ENCODE results near the gene RABL6.
"Not testable (repeated sequence)": the region's sequence is repeated elsewhere in the genome, so short reads cannot be mapped to it uniquely, and the experiment has no call there.

RABL6 gene

GRCh38 chr9:136774416-136775045 is 33.2 kb upstream of the RABL6 start:
- Histone ChIP-seq H3K4me3 (no peak overlapping the region), H3K9ac (no peak overlapping the region), H3K27me3 (no peaks in the 10 kb centered on the region), H3K4me1 (peaks cover 38% of the 10 kb centered on the region), H3K9me3 (peaks cover 10% of the 10 kb centered on the region; the same call in 1 of the 2 replicates), H3K36me3 (no peaks in the 10 kb centered on the region), H3K27ac (peak overlapping the region; percentile 12; the same call in 1 of the 2 replicates), H3K4me2 (peak overlapping the region; percentile 32), H4K20me1 (no peaks in the 10 kb centered on the region)
- no peak for TF ChIP-seq Cebpa-rat (IDR thresholded peaks at IDR 0.05)

- Histone ChIP-seq H3K4me1 (peaks cover 33% of the 10 kb centered on the region), H3K9me3 (peaks cover 10% of the 10 kb centered on the region; the same call in 1 of the 2 replicates), H4K20me1 (no peaks in the 10 kb centered on the region), H3K4me2 (no peak overlapping the region), H3K9ac (no peak overlapping the region), H3K27me3 (no peaks in the 10 kb centered on the region), H3K27ac (no peak overlapping the region), H3K36me3 (no peaks in the 10 kb centered on the region), H3K4me3 (no peak overlapping the region)
- TF ChIP-seq Cebpa-rat (IDR thresholded peaks at IDR 0.05): no peak
Observed at GRCh38 chr9:136775191-136775590, 32.6 kb upstream of the RABL6 start.

GRCh38 chr9:136776947-136777346 is 30.8 kb upstream of the RABL6 start:
- Histone ChIP-seq H4K20me1 (no peaks in the 10 kb centered on the region), H3K4me2 (peak overlapping the region; percentile 79), H3K9ac (peak overlapping the region; percentile 61; the same call in 1 of the 2 replicates), H3K27ac (peak overlapping the region; percentile 69), H3K36me3 (no peaks in the 10 kb centered on the region), H3K9me3 (peaks cover 10% of the 10 kb centered on the region; the same call in 1 of the 2 replicates), H3K27me3 (no peaks in the 10 kb centered on the region), H3K4me1 (peaks cover 33% of the 10 kb centered on the region), H3K4me3 (peak overlapping the region; percentile 16; the same call in 1 of the 2 replicates)
- no peak for TF ChIP-seq Cebpa-rat (IDR thresholded peaks at IDR 0.05)

GRCh38 chr9:136777359-136777758 is 30.4 kb upstream of the RABL6 start:
- TF ChIP-seq Cebpa-rat (IDR thresholded peaks at IDR 0.05): no peak
- Histone ChIP-seq H3K4me2 (peak overlapping the region; percentile 79), H3K4me1 (peaks cover 33% of the 10 kb centered on the region), H3K27me3 (no peaks in the 10 kb centered on the region), H3K36me3 (no peaks in the 10 kb centered on the region), H3K4me3 (peak overlapping the region; percentile 16; the same call in 1 of the 2 replicates), H4K20me1 (no peaks in the 10 kb centered on the region), H3K9me3 (peaks cover 10% of the 10 kb centered on the region; the same call in 1 of the 2 replicates), H3K9ac (peak overlapping the region; percentile 61; the same call in 1 of the 2 replicates), H3K27ac (peak overlapping the region; percentile 69)

GRCh38 chr9:136779808-136780207 is 27.9 kb upstream of the RABL6 start:
- no peaks in the 10 kb centered on the region for H3K36me3 ChIP-seq
- no peak overlapping the region for H3K27ac ChIP-seq
- TF ChIP-seq Cebpa-rat (IDR thresholded peaks at IDR 0.05): no peak
- H3K4me1 ChIP-seq: peaks cover 32% of the 10 kb centered on the region
- no peaks in the 10 kb centered on the region for H3K27me3 ChIP-seq
- H3K4me3 ChIP-seq: no peak overlapping the region
- no peaks in the 10 kb centered on the region for H3K9me3 ChIP-seq
- no peaks in the 10 kb centered on the region for H4K20me1 ChIP-seq
- no peak overlapping the region for H3K9ac ChIP-seq
- H3K4me2 ChIP-seq: no peak overlapping the region

GRCh38 chr9:136782452-136782851 is 25.3 kb upstream of the RABL6 start:
- H3K36me3 ChIP-seq: no peaks in the 10 kb centered on the region
- no peak overlapping the region for H3K4me2 ChIP-seq
- H4K20me1 ChIP-seq: no peaks in the 10 kb centered on the region
- no peak overlapping the region for H3K4me3 ChIP-seq
- peak; percentile 50; the same call in 1 of the 2 replicates for TF ChIP-seq Cebpa-rat (IDR thresholded peaks at IDR 0.05)
- H3K27me3 ChIP-seq: 0 out of 2 replicates have a peak, but pooled peaks cover 3% of the 10 kb centered on the region
- no peak overlapping the region for H3K9ac ChIP-seq
- no peak overlapping the region for H3K27ac ChIP-seq
- no peaks in the 10 kb centered on the region for H3K9me3 ChIP-seq
- H3K4me1 ChIP-seq: peaks cover 41% of the 10 kb centered on the region

- Histone ChIP-seq H3K4me1 (peaks cover 55% of the 10 kb centered on the region), H3K36me3 (no peaks in the 10 kb centered on the region), H3K9me3 (no peaks in the 10 kb centered on the region), H4K20me1 (no peaks in the 10 kb centered on the region), H3K27ac (0 out of 2 replicates have a peak overlapping the region, but pooled peaks have one; percentile 18), H3K4me2 (peak overlapping the region; percentile 78), H3K27me3 (0 out of 2 replicates have a peak, but pooled peaks cover 3% of the 10 kb centered on the region), H3K9ac (no peak overlapping the region), H3K4me3 (no peak overlapping the region)
- no peak for TF ChIP-seq Cebpa-rat (IDR thresholded peaks at IDR 0.05)
Observed at GRCh38 chr9:136784249-136784996, 23.3 kb upstream of the RABL6 start.

GRCh38 chr9:136784997-136785361 is 22.8 kb upstream of the RABL6 start:
- H3K4me2 ChIP-seq: peak overlapping the region; percentile 78
- 0 out of 2 replicates have a peak overlapping the region, but pooled peaks have one; percentile 18 for H3K27ac ChIP-seq

GRCh38 chr9:136785565-136786355 is 22.0 kb upstream of the RABL6 start:
- peak overlapping the region; percentile 78 for H3K4me2 ChIP-seq
- H4K20me1 ChIP-seq, H3K27me3 ChIP-seq, H3K27ac ChIP-seq, H3K4me3 ChIP-seq, H3K36me3 ChIP-seq, H3K9ac ChIP-seq, H3K9me3 ChIP-seq: not testable (repeated sequence)
- H3K4me1 ChIP-seq: peaks cover 64% of the 10 kb centered on the region

More at GRCh38 chr9:136784997-136785361, 22.8 kb upstream of the RABL6 start:
- H3K4me1 ChIP-seq: peaks cover 58% of the 10 kb centered on the region
- no peak overlapping the region for H3K4me3 ChIP-seq
- H3K9ac ChIP-seq: no peak overlapping the region
- no peaks in the 10 kb centered on the region for H4K20me1 ChIP-seq
- 0 out of 2 replicates have a peak, but pooled peaks cover 3% of the 10 kb centered on the region for H3K27me3 ChIP-seq
- no peaks in the 10 kb centered on the region for H3K36me3 ChIP-seq
- no peak for TF ChIP-seq Cebpa-rat (IDR thresholded peaks at IDR 0.05)
- H3K9me3 ChIP-seq: no peaks in the 10 kb centered on the region
